Liver (tissue), 3 donors: ENCODE results near the gene LLGL1.

Source experiments
- CTCF ChIP-seq: fragments of 150-350 bp; IDR thresholded peaks from 2 replicates; pipeline ENCODE4 v1.5.1; 2017; ENCODE audit warnings: improper control_type of control experiment, low read depth, low read length; ENCODE audit not compliant: missing input control
- GABPA ChIP-seq, 2 donors: IDR thresholded peaks in 1 of 2; conservative IDR thresholded peaks in 1 of 2; 2 replicates each; pipeline ENCODE4 v1.6.1; 2016; ENCODE audit warnings: antibody characterized with exemption in 2 of 2, mild to moderate bottlenecking in 1 of 2, moderate library complexity in 1 of 2
- YY1 ChIP-seq: IDR thresholded peaks from 2 replicates; pipeline ENCODE4 v1.6.1; 2016; ENCODE audit warnings: antibody characterized with exemption, mild to moderate bottlenecking
- donor health status: healthy.
- donor health status: healthy.

GRCh38 chr17:18228176-18228682, 2.8 kb downstream of the LLGL1 start:
- TF ChIP-seq CTCF (no peak), GABPA (IDR thresholded peaks at IDR 0.05 in 1 of 2, conservative IDR thresholded peaks at IDR 0.05 in 1 of 2) (no peak), YY1 (no peak)
